HG03520 (cell line): Measurements from ENCODE around the gene NAV3.

Experiments used
- ATAC-seq: cut with Tn5 transposase; IDR thresholded peaks from one replicate; pipeline ENCODE4 v1.9.1; 2021; ENCODE audit warnings: mild to moderate bottlenecking, moderate library complexity; ENCODE audit not compliant: unreplicated experiment

The NAV3 gene

DNA sequence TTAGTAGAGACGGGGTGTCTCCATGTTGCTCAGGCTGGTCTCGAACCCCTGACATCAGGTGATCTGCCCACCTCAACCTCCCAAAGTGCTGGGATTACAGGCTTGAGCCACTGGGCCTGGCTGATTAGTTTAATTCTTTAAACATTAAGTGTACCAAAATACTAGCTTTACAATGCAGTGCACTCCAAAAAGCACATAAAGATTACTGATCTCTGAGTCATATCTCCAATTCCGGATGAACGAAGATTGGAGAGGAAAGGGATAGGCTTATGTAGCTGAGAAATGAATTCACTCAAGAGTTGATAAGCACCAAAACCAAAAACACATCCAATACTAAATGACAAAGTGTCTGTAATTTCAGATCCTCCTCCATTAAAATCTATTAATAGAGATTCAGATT is 15.1 kb downstream of the NAV3 start:
- ATAC-seq: no peak

DNA sequence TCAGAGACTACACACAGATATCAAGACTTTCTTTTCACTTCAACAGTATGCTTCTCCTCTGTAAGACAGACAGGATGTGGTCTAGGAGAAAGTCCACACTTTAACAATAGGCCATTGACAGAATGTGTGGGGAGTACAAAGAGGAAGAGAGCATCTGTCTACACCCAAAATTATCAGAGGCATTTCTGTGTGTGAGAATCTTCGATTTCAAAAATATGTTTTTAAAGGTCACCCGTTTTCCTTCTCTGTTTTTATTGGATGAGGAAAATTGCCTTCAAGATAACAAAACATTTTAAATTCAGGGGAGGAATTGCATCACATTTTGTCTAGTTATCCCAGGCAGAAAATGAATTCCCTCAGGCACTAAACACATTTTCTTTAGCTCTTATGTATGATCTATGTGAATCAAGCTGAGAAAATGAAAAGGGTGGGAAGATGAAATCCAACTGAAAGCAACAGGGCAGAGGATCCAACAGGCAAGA is 16.4 kb downstream of the NAV3 start:
- peak; percentile 99 for ATAC-seq

GRCh38 chr12:77847680-77848431 is 17.2 kb downstream of the NAV3 start:
- ATAC-seq: no peak

- ATAC-seq: no peak
Measured at GRCh38 chr12:77850129-77850528, 19.4 kb downstream of the NAV3 start.

DNA sequence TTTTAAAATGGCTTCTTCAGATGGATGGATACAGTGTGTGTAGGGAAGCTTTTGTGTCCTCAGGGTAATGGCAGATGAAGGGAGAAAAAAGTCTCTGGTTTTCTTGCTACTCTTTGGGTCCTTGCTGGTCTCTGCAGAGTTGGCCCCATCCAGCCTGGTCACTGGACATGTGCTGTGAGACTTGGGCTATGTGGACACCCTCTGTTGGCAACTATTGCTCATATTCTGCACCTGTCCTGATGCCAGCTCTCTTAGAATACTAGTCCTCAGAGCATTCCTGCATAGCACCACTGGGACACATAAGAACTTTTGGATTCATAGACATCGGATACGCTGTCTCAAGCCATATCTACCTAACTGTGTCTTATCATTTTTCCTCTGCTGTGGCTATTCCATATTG is 20.0 kb downstream of the NAV3 start:
- no peak for ATAC-seq

DNA sequence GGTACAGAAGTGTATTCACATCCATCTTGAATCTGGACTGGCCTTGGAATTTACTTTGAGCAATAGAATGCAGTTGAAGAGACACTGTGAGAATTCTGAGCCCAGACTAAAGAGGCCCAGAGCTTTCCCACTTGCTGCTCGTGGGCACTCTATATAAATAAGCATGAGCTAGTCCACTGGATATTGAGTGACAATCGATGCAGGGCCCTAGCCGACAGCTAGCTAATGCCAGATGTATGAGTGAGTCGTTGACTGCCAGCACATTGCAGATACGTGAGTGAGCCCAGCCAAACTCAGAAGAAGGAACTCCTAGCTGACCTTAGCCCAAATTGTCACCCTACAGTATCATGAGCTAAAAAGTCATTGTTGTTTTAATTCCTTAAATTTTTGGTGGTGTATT is 24.9 kb downstream of the NAV3 start:
- ATAC-seq: no peak

- ATAC-seq: no peak
Measured at GRCh38 chr12:77861317-77861716, 30.6 kb downstream of the NAV3 start.

- ATAC-seq: no peak
Measured at GRCh38 chr12:77865178-77865577, 34.5 kb downstream of the NAV3 start.

DNA sequence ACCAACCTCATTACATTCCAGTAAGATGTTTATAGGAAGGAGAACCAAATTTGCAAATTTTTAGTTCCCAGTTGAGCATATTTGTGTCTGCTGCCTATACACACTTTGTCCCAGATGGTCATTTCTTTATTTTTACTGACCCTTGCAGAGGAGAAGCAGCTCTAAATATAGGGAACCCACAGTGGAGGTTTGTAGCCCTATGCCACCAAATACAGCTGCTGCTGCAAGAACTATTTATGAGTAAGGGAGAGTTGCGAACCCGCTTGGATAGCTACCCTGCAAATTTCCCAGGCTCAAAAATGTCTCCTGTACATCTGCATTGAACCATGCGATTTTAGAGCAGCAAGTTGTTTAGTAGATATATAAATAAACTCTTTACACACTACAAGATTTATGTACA is 48.2 kb downstream of the NAV3 start:
- no peak for ATAC-seq

DNA sequence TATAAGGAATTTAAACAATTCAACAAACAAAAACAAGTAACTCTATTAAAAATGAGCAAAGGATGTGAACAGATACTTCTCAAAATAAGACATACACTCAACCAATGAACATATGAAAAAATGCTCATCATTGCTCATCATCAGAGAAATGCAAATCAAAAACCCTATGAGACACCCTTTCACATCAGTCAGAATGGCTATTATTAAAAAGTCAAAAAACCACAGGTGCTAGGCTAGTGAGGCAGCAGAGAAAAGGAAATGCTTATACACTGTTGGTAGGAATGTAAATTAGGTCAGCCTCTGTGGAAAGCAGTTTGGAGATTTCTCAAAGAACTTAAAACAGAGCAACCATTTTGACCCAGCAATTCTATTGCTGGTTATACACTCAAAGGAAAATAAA is 52.0 kb downstream of the NAV3 start:
- peak; percentile 43 for ATAC-seq

DNA sequence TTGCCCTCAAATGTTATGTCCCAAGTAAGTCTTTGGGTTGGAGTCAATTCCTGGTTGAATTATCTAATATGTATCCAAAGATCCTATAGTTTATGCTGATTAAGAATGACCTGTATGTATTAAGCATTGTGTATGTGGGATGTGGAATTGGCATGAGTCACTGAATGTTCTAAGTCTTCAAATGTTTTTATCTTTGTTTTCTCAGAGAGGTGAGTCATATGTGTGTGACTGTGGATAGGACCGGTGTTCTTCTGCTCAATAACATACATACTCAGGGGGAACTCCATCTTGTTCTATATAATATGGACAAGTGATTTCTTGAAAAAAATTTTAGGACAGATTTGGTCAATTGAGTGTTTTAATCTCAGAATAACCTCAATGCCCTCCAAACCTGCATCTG is 57.9 kb downstream of the NAV3 start:
- ATAC-seq: no peak

DNA sequence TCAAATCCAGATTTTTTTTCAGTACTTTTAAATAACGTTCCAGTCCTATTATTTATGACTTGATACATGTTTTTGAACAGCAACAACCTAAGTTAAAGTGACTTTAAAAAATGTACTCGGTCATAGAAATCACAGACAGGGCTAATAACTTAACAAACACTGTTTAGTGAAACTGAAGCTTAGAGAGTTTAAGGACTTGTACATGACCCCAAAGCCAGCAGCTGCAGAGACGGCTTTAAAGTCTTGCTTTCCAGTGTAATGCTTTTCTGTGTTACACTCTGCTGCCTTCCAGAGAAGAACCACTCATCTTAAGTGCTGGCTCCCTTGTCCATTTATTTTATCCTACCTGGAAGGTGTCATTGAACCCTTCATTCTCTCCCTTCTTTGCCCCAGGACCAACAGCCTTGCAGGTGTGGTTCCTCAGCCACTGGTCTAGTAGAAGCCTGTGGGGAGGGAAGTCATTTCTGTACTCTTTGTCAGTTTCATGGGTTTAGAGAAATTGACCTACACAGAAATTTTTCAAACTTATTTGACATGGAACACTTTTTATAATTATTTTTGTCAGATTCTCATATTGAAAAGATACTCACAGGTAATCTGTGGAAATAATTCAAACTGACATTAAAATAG is 60.9 kb downstream of the NAV3 start:
- no peak for ATAC-seq

DNA sequence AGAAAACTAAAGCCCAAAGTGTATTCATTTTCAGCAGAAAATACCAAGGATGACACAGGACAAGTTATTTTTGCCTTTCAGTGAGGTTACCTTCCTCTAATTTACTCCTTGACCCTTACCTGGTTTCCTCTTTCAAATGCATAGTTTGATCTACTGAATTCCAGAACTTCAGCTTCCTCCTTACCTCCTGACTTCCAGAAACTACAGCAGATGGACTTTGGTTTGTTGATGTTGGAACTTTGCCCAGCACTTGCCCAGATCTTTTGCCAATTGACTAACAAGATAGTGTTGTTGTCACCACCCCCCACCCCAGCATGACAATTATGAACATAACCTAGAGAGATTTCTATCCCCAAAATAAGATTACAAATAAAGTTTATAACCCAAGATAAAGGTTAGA is 63.2 kb downstream of the NAV3 start:
- no peak for ATAC-seq

DNA sequence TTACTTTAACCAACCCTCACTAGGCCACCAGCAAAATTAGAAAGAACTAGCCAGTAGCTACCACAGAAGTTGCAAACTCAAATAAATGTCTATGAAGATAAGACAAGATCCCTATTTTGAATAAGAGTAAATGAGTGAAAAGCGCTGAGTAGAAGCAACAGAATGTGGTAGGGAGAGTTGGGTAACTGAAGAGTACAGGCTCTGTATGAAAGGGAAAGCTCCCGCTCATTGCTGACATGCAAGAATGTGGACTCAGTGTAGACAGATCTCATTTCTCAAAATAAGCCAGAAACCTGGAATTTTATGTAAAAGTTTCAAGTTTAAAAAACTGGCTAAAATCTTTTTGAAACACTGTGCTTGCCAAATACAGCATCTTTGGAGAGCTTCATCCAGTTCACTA is 63.9 kb downstream of the NAV3 start:
- ATAC-seq: no peak

GRCh38 chr12:77895699-77896098 is 65.0 kb downstream of the NAV3 start:
- ATAC-seq: no peak

GRCh38 chr12:77907936-77908335 is 77.2 kb downstream of the NAV3 start:
- no peak for ATAC-seq

- ATAC-seq: no peak
Measured at GRCh38 chr12:77914081-77914488, 83.4 kb downstream of the NAV3 start.

DNA sequence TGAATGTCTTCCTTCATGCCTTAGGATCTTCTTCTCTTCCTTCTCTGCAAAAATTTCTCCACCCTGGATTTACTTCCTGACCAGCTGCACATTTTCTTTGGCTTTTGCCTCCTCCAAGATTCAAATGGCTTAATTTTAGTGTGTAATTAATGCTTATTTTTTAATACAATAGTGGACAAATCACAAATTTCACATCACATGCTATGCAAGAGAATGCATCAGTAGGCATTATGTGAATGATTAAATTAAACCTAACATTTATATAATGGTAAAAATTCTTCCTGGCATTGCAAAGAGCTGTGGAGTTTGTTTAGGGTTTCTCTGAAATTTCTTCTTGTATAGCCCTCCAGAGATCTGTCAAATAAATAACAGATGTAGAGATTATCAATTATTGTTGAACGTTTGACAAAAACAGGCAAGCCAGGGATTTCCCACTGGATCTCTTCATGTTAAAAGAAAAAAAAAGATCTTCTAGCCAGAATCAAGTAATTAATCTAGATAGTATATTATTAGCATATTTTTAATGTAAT is 84.4 kb downstream of the NAV3 start:
- ATAC-seq: no peak

- no peak for ATAC-seq
Measured at GRCh38 chr12:77916276-77916675, 85.6 kb downstream of the NAV3 start.

DNA sequence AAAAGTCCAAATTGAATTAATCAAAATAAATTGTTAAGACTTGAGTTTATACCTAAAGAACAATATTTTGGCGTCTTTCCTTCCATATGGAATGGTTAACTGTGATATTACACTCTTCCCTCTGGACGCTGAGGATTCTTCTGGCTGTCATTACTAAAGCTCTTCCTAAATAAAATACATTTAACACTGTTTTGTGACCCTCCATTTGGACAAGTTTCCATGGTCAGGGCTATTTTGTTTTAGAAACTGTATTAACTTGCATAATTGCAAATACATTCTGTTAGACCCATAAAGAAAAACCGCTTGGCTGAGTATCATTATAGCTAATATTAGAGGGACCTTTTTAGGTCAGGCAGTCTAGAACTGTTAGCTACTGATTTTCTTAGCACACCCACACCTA is 87.4 kb downstream of the NAV3 start:
- no peak for ATAC-seq

DNA sequence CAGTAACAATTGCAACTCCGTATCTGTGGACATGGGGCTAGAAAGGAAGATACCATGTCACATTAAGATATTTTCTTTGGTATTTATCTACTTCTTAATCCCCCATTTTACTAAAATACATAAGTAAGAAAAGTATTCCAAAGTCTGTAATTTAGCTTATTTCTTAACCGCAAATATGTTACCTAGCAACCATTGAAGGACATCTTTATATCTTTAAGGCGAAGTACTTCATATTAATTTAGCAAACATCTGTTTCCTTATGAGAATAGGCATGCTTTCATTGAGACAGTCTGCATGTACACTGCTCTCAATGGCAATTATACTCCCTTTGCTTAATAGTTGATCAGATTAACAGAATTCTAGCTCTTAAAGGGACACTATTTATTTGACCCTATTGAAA is 88.8 kb downstream of the NAV3 start:
- no peak for ATAC-seq

DNA sequence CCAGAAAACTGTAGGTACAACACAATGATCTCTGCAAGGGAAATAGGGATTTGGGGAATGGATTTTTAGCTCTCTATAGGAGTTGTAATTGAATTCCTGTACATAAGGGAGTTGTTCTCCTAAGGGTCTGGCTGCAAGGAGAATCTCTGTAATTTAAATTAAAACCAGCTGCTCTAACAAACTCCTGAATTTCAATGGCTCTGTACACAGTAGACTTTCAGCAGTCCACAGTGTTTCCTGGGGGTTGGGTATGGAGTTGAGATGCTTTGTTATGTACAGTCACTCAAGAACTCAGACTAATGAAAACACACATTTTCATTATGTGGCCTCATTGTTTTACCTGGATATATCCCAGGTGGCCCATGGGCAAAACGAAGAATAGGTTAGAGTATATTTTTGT is 93.2 kb downstream of the NAV3 start:
- no peak for ATAC-seq
